ENCODE data around the gene TMEM144. TPM values are rescaled to one million over a fixed set of nuclear protein-coding genes. Genes with fewer than 3 reads are reported as not detected.

Gene TMEM144
- total RNA-seq, 2 donors from 2014 or later, result 9.3 to 11.1 TPM

- intact Hi-C loops (cut with DNase I), result no loop called here
- no peak for ATAC-seq
These were observed 70.6 kb downstream of the TMEM144 start for GRCh38 chr4:158280856-158281255.

GRCh38 chr4:158282252-158282651 lies 72.0 kb downstream of the TMEM144 start:
- intact Hi-C loops (cut with DNase I), result no loop called here
- ATAC-seq (no peak), DNase-seq (no peak)

More at GRCh38 chr4:158280856-158281255, 70.6 kb downstream of the TMEM144 start:
- no peak for DNase-seq

GRCh38 chr4:158285429-158286216 lies 75.3 kb downstream of the TMEM144 start:
- intact Hi-C loops (cut with DNase I), result no loop called here
- ATAC-seq (no peak), DNase-seq (no peak)

GRCh38 chr4:158290912-158291311 lies 80.6 kb downstream of the TMEM144 start:
- intact Hi-C loops (cut with DNase I), result no loop called here
- ATAC-seq (no peak), DNase-seq (no peak)

- ATAC-seq (no peak), DNase-seq (no peak)
- intact Hi-C loops (cut with DNase I), result no loop called here
These were observed 81.2 kb downstream of the TMEM144 start for GRCh38 chr4:158291334-158292055.

GRCh38 chr4:158292156-158292555 lies 81.9 kb downstream of the TMEM144 start:
- no peak for DNase-seq
- no peak for ATAC-seq
- intact Hi-C loops (cut with DNase I), result no loop called here

- DNase-seq, result no peak
- no peak for ATAC-seq
- intact Hi-C loops (cut with DNase I), result no loop called here
These were observed 84.8 kb downstream of the TMEM144 start for GRCh38 chr4:158295053-158295452.

- intact Hi-C loops (cut with DNase I), result no loop called here
- DNase-seq, result no peak
- ATAC-seq, result no peak
These were observed 87.6 kb downstream of the TMEM144 start for GRCh38 chr4:158297866-158298265.

- DNase-seq, result no peak
- no peak for ATAC-seq
- intact Hi-C loops (cut with DNase I), result no loop called here
These were observed 89.2 kb downstream of the TMEM144 start for GRCh38 chr4:158299459-158300007.

- intact Hi-C loops (cut with DNase I), result no loop called here
These were observed 89.7 kb downstream of the TMEM144 start for GRCh38 chr4:158300012-158300411.

GRCh38 chr4:158302076-158302866 lies 92.0 kb downstream of the TMEM144 start:
- ATAC-seq, result no peak
- no peak for DNase-seq
- intact Hi-C loops (cut with DNase I), result no loop called here

More at GRCh38 chr4:158300012-158300411, 89.7 kb downstream of the TMEM144 start:
- no peak for DNase-seq
- no peak for ATAC-seq

GRCh38 chr4:158304694-158305093 lies 94.4 kb downstream of the TMEM144 start:
- intact Hi-C loops (cut with DNase I), result no loop called here
- DNase-seq (no peak), ATAC-seq (no peak)

Other genes starting within 250 kb of the TMEM144 start
- 10 to 100 TPM; 61.5 to 71.2 TPM for gene GASK1B, start 37.5 kb upstream of the TMEM144 start, total RNA-seq